GM23338 (cell line): Measurements from ENCODE around the gene PCNX3. TPM values are rescaled to one million over a fixed set of nuclear protein-coding genes. Genes with fewer than 3 reads are reported as not detected.
A peak's percentile ranks its signal among the peaks of the same experiment; 100 is the strongest.

Experiments used
- ATAC-seq: fragments of 200-7000 bp; cut with Tn5 transposase; 3 replicates; pipeline ENCODE4 v1.9.1; 2020
- DNase-seq: peaks from one replicate; pipeline ENCODE4 v3.0.0-alpha.2; 2015; ENCODE audit warnings: low spot score
- H2AFZ ChIP-seq: fragments of 200-600 bp; sonication (generic); 2 replicates; pipeline ENCODE4 v1.8.0; 2016; ENCODE audit warnings: antibody characterized with exemption, mild to moderate bottlenecking, moderate library complexity
- H3F3A ChIP-seq: fragments of 200-600 bp; sonication (generic); replicated peaks from 2 replicates; pipeline ENCODE4 v1.8.0; 2017; ENCODE audit warnings: antibody characterized with exemption, mixed run types, low read depth
- H3K27ac ChIP-seq: fragments of 200-600 bp; sonication (generic); 2 replicates; pipeline ENCODE4 v1.6.1; 2016; ENCODE audit warnings: low read depth
- H3K27me3 ChIP-seq: fragments of 200-600 bp; sonication (generic); 2 replicates; pipeline ENCODE4 v1.8.0; 2016; ENCODE audit warnings: mild to moderate bottlenecking, mixed run types, moderate library complexity; ENCODE audit not compliant: insufficient read depth
- H3K36me3 ChIP-seq: fragments of 200-600 bp; sonication (generic); 2 replicates; pipeline ENCODE4 v1.8.0; 2016; ENCODE audit warnings: mild to moderate bottlenecking; ENCODE audit not compliant: insufficient read depth
- H3K4me1 ChIP-seq: fragments of 200-600 bp; sonication (generic); 2 replicates; pipeline ENCODE4 v1.8.0; 2016; ENCODE audit warnings: mild to moderate bottlenecking, moderate library complexity; ENCODE audit not compliant: insufficient read depth
- H3K4me2 ChIP-seq: fragments of 200-600 bp; sonication (generic); 2 replicates; pipeline ENCODE4 v1.7.1; 2017; ENCODE audit warnings: mixed run types
- H3K4me3 ChIP-seq: fragments of 200-600 bp; sonication (generic); 2 replicates; pipeline ENCODE4 v1.6.1; 2016; ENCODE audit warnings: mixed run types
- H3K79me2 ChIP-seq: fragments of 200-600 bp; sonication (generic); replicated peaks from 2 replicates; pipeline ENCODE4 v1.8.0; 2017; ENCODE audit warnings: mild to moderate bottlenecking; ENCODE audit not compliant: insufficient read depth
- H3K9me2 ChIP-seq: fragments of 200-600 bp; sonication (generic); 2 replicates; pipeline ENCODE4 v1.8.0; 2017; ENCODE audit not compliant: insufficient read depth
- H4K20me1 ChIP-seq: fragments of 200-600 bp; sonication (generic); replicated peaks from 2 replicates; pipeline ENCODE4 v1.8.0; 2017; ENCODE audit warnings: mild to moderate bottlenecking; ENCODE audit not compliant: insufficient read depth
- H3K27ac Mint-ChIP-seq: 2 replicates; pipeline ENCODE4 v1.8.0; 2020; ENCODE audit warnings: inconsistent platforms, mild to moderate bottlenecking, moderate library complexity, mixed read lengths
- H3K27me3 Mint-ChIP-seq: 3 replicates; pipeline ENCODE4 v1.8.0; 2022; ENCODE audit warnings: low read depth, mild to moderate bottlenecking, moderate library complexity, mixed read lengths, inconsistent platforms; ENCODE audit not compliant: insufficient read depth, poor library complexity
- H3K36me3 Mint-ChIP-seq: 3 replicates; pipeline ENCODE4 v1.8.0; 2021; ENCODE audit warnings: low read depth, mild to moderate bottlenecking, inconsistent platforms, moderate library complexity, mixed read lengths
- H3K4me1 Mint-ChIP-seq: 3 replicates; pipeline ENCODE4 v1.8.0; 2020; ENCODE audit warnings: mild to moderate bottlenecking, inconsistent platforms, mixed read lengths
- H3K4me3 Mint-ChIP-seq: 3 replicates; pipeline ENCODE4 v1.8.0; 2021; ENCODE audit warnings: moderate library complexity, mild to moderate bottlenecking, inconsistent platforms, mixed read lengths
- H3K9me3 Mint-ChIP-seq: 3 replicates; pipeline ENCODE4 v1.8.0; 2020; ENCODE audit warnings: moderate library complexity, mild to moderate bottlenecking, inconsistent platforms, mixed read lengths
- JUNB ChIP-seq: IDR thresholded peaks from one replicate; pipeline ENCODE4 v1.6.1; 2016; ENCODE audit warnings: antibody characterized with exemption; ENCODE audit not compliant: unreplicated experiment
- NANOG ChIP-seq: IDR thresholded peaks from 2 replicates; pipeline ENCODE4 v1.6.1; 2016; ENCODE audit warnings: antibody characterized with exemption, borderline replicate concordance
- POLR2AphosphoS5 ChIP-seq: IDR thresholded peaks from 2 replicates; pipeline ENCODE4 v1.6.1; 2016; ENCODE audit warnings: antibody characterized with exemption, low read depth
- polyA plus RNA-seq: library from polyadenylated mRNA; unstranded; fragments of >200 nt; fragmentation: Nextera tagmentation; extraction: Ambion mirVana; gene quantifications from 2 replicates; pipeline ENCODE4 v1.2.1, GENCODE V29; 2016
- total RNA-seq: library from RNA; depleted of rRNA; stranded (reverse); fragments of >200 nt; shearing (Covaris generic); gene quantifications from 2 replicates; pipeline ENCODE4 v1.2.3, GENCODE V29; 2014
- TF ChIP-seq, protein P1 (sequence below): IDR thresholded peaks from 2 replicates; pipeline ENCODE4 v1.6.1; 2016; ENCODE audit warnings: antibody characterized with exemption
- TF ChIP-seq, protein P2 (sequence below): IDR thresholded peaks from one replicate; pipeline ENCODE4 v1.6.1; 2018; ENCODE audit warnings: antibody characterized with exemption; ENCODE audit not compliant: unreplicated experiment
- TF ChIP-seq, protein P3 (sequence below), 2 experiments: fragments of 200-600 bp in 1 of 2; sonication (generic) in 1 of 2; conservative IDR thresholded peaks; 2 replicates each; pipeline versions ENCODE4 v1.5.1 to v1.6.1; 2016 to 2017; ENCODE audit warnings: antibody characterized with exemption in 2 of 2, low read depth in 2 of 2, mild to moderate bottlenecking in 2 of 2, moderate library complexity in 1 of 2

PCNX3 gene
- total and polyA plus RNA-seq, 2 experiments from 2014 or later = 8.7 to 52.2 TPM

DNA sequence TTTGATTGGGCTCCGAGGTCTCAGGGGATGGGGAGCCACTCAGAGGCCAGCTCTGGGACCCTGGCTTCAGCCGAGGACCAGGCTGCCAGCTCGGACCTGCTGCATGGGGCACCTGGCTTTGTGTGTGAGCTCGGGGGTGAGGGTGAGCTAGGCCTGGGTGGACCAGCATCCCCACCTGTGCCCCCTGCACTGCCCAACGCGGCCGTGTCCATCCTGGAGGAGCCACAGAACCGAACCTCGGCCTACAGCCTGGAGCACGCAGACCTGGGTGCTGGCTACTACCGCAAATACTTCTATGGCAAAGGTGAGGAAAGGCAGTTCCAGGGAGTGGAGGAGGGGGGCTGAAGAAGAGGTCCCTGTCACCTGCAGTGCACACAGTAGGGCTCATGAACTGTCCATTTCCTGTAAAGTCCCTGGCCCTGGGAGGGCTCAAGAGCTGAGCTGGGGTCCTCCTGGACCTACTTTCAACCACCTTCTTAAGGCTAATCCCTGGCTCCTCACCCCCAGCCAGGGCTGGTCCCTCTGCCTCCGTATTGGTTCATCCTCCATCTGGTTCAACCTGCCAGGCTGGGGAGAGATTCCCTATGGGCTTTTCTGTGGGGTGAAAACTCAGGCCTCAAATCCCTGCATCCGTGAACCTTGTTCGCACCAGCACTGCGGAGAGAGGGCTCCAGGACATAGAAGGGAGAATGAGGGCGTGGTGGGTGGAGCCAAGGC is 25.9 kb downstream of the PCNX3 start:
- H2AFZ ChIP-seq = peak overlapping the region; percentile 61; the same call in 1 of the 2 replicates
- peaks cover 30% of the 10 kb centered on the region for H3K27me3 Mint-ChIP-seq
- peak overlapping the region; percentile 80 for H3K4me3 Mint-ChIP-seq
- H3K4me1 Mint-ChIP-seq = peaks cover 48% of the 10 kb centered on the region
- no peaks in the 10 kb centered on the region; the same call in 1 of the 2 replicates for H3K79me2 ChIP-seq
- H3K4me2 ChIP-seq = peak overlapping the region; percentile 94
- H3K27ac ChIP-seq = peak overlapping the region; percentile 72; the same call in 1 of the 2 replicates
- H3K36me3 ChIP-seq = 0 out of 2 replicates have a peak, but pooled peaks cover 7% of the 10 kb centered on the region
- peak overlapping the region; percentile 87 for H3K4me3 ChIP-seq
- ATAC-seq (no peak), DNase-seq (no peak)
- TF ChIP-seq NANOG (no peak), JUNB (no peak)
- no peaks in the 10 kb centered on the region for H4K20me1 ChIP-seq
- peaks cover 31% of the 10 kb centered on the region for H3F3A ChIP-seq
- peaks cover 42% of the 10 kb centered on the region for H3K4me1 ChIP-seq
- no peaks in the 10 kb centered on the region for H3K27me3 ChIP-seq
- H3K36me3 Mint-ChIP-seq = peaks cover 9% of the 10 kb centered on the region
- H3K27ac Mint-ChIP-seq = peak overlapping the region; percentile 92
- no peaks in the 10 kb centered on the region for H3K9me2 ChIP-seq
- no peaks in the 10 kb centered on the region for H3K9me3 Mint-ChIP-seq

DNA sequence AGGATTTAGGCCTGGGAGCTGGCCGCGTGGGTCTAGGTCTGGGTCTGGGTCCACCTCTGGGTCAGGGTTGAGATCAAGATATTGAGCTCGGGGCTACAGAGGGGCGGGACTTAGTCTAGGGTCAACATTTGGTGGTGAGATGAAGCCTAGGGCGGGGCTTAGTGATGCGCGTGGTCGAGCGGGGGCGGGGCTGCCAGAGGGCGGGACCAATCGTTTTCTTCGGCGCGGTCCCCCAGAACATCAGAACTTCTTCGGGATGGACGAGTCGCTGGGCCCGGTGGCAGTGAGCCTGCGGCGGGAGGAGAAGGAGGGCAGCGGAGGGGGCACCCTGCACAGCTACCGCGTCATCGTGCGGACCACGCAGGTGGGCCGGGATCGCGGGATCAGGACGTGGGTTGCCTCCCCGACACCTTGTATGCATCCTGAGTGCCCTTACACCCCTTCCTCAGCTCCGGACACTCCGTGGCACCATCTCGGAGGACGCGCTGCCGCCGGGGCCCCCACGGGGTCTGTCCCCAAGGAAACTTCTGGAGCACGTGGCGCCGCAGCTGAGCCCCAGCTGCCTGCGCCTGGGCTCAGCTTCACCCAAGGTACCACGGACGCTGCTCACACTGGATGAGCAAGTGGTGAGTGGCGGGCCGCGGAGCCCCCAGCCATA is 26.6 kb downstream of the PCNX3 start:
- H3K27ac ChIP-seq = peak overlapping the region; percentile 72; the same call in 1 of the 2 replicates
- DNase-seq (peak; percentile 95), ATAC-seq (peak; percentile 27)
- H3K36me3 ChIP-seq = 0 out of 2 replicates have a peak, but pooled peaks cover 2% of the 10 kb centered on the region
- peak overlapping the region; percentile 61; the same call in 1 of the 2 replicates for H2AFZ ChIP-seq
- H3K4me3 ChIP-seq = peak overlapping the region; percentile 87
- TF ChIP-seq, protein P1, sequence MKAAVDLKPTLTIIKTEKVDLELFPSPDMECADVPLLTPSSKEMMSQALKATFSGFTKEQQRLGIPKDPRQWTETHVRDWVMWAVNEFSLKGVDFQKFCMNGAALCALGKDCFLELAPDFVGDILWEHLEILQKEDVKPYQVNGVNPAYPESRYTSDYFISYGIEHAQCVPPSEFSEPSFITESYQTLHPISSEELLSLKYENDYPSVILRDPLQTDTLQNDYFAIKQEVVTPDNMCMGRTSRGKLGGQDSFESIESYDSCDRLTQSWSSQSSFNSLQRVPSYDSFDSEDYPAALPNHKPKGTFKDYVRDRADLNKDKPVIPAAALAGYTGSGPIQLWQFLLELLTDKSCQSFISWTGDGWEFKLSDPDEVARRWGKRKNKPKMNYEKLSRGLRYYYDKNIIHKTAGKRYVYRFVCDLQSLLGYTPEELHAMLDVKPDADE = 0 out of 2 replicates have a peak, but pooled peaks have one; percentile 10
- TF ChIP-seq POLR2AphosphoS5 = peak; percentile 86
- TF ChIP-seq, protein P2, sequence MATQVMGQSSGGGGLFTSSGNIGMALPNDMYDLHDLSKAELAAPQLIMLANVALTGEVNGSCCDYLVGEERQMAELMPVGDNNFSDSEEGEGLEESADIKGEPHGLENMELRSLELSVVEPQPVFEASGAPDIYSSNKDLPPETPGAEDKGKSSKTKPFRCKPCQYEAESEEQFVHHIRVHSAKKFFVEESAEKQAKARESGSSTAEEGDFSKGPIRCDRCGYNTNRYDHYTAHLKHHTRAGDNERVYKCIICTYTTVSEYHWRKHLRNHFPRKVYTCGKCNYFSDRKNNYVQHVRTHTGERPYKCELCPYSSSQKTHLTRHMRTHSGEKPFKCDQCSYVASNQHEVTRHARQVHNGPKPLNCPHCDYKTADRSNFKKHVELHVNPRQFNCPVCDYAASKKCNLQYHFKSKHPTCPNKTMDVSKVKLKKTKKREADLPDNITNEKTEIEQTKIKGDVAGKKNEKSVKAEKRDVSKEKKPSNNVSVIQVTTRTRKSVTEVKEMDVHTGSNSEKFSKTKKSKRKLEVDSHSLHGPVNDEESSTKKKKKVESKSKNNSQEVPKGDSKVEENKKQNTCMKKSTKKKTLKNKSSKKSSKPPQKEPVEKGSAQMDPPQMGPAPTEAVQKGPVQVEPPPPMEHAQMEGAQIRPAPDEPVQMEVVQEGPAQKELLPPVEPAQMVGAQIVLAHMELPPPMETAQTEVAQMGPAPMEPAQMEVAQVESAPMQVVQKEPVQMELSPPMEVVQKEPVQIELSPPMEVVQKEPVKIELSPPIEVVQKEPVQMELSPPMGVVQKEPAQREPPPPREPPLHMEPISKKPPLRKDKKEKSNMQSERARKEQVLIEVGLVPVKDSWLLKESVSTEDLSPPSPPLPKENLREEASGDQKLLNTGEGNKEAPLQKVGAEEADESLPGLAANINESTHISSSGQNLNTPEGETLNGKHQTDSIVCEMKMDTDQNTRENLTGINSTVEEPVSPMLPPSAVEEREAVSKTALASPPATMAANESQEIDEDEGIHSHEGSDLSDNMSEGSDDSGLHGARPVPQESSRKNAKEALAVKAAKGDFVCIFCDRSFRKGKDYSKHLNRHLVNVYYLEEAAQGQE = peak; percentile 16
- TF ChIP-seq, protein P3, sequence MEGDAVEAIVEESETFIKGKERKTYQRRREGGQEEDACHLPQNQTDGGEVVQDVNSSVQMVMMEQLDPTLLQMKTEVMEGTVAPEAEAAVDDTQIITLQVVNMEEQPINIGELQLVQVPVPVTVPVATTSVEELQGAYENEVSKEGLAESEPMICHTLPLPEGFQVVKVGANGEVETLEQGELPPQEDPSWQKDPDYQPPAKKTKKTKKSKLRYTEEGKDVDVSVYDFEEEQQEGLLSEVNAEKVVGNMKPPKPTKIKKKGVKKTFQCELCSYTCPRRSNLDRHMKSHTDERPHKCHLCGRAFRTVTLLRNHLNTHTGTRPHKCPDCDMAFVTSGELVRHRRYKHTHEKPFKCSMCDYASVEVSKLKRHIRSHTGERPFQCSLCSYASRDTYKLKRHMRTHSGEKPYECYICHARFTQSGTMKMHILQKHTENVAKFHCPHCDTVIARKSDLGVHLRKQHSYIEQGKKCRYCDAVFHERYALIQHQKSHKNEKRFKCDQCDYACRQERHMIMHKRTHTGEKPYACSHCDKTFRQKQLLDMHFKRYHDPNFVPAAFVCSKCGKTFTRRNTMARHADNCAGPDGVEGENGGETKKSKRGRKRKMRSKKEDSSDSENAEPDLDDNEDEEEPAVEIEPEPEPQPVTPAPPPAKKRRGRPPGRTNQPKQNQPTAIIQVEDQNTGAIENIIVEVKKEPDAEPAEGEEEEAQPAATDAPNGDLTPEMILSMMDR (conservative IDR thresholded peaks at IDR 0.05; ENCODE audit: low read depth in 2 of 2) = no peak
- H4K20me1 ChIP-seq = no peaks in the 10 kb centered on the region
- Mint-ChIP-seq H3K36me3 (peaks cover 5% of the 10 kb centered on the region; the same call in 2 of the 3 replicates), H3K27me3 (peaks cover 30% of the 10 kb centered on the region), H3K4me3 (peak overlapping the region; percentile 80), H3K4me1 (peaks cover 44% of the 10 kb centered on the region), H3K27ac (peak overlapping the region; percentile 92), H3K9me3 (no peaks in the 10 kb centered on the region)
- no peaks in the 10 kb centered on the region; the same call in 1 of the 2 replicates for H3K79me2 ChIP-seq
- H3K27me3 ChIP-seq = no peaks in the 10 kb centered on the region
- H3F3A ChIP-seq = peaks cover 26% of the 10 kb centered on the region
- peak overlapping the region; percentile 94 for H3K4me2 ChIP-seq
- H3K4me1 ChIP-seq = peaks cover 38% of the 10 kb centered on the region
- no peaks in the 10 kb centered on the region for H3K9me2 ChIP-seq
